Fibroblast of peridontal ligament (primary cell): ENCODE results near the gene CELF2.

Experiments used
- DNase-seq: peaks from one replicate; pipeline ENCODE4 v3.0.0-alpha.2; 2010; ENCODE audit errors: extremely low read depth

CELF2 gene

GRCh38 chr10:11326241-11326640 is 308.6 kb downstream of the CELF2 start:
- no peak for DNase-seq

GRCh38 chr10:11326913-11327616 is 309.4 kb downstream of the CELF2 start:
- DNase-seq = no peak

GRCh38 chr10:11328264-11329061 is 310.8 kb downstream of the CELF2 start:
- DNase-seq = no peak

GRCh38 chr10:11329062-11329673 is 311.5 kb downstream of the CELF2 start:
- DNase-seq = no peak

GRCh38 chr10:11330383-11331045 is 312.8 kb downstream of the CELF2 start:
- DNase-seq = no peak

- DNase-seq = no peak
These were observed 313.4 kb downstream of the CELF2 start for GRCh38 chr10:11331046-11331577.

GRCh38 chr10:11331726-11332125 is 314.1 kb downstream of the CELF2 start:
- DNase-seq = no peak

- DNase-seq = no peak
These were observed 315.2 kb downstream of the CELF2 start for GRCh38 chr10:11332846-11333245.

- DNase-seq = no peak
These were observed 316.8 kb downstream of the CELF2 start for GRCh38 chr10:11334436-11334835.

- DNase-seq = no peak
These were observed 317.5 kb downstream of the CELF2 start for GRCh38 chr10:11335167-11335652.

- no peak for DNase-seq
These were observed 318.3 kb downstream of the CELF2 start for GRCh38 chr10:11335881-11336430.

GRCh38 chr10:11336722-11337162 is 319.1 kb downstream of the CELF2 start:
- no peak for DNase-seq

- DNase-seq = no peak
These were observed 319.8 kb downstream of the CELF2 start for GRCh38 chr10:11337516-11337915.

GRCh38 chr10:11338160-11338844 is 320.6 kb downstream of the CELF2 start:
- no peak for DNase-seq

GRCh38 chr10:11339013-11339412 is 321.3 kb downstream of the CELF2 start:
- DNase-seq = no peak

- no peak for DNase-seq
These were observed 322.0 kb downstream of the CELF2 start for GRCh38 chr10:11339660-11340059.

GRCh38 chr10:11341283-11341960 is 323.8 kb downstream of the CELF2 start:
- DNase-seq = no peak

GRCh38 chr10:11344081-11344480 is 326.4 kb downstream of the CELF2 start:
- no peak for DNase-seq

GRCh38 chr10:11344550-11344949 is 326.9 kb downstream of the CELF2 start:
- DNase-seq = no peak
